WTC11 (cell line): ENCODE results near the gene CLTB. TPM values are rescaled to one million over a fixed set of nuclear protein-coding genes. Genes with fewer than 3 reads are reported as not detected.

Source experiments
- ATAC-seq: fragments of 200-7000 bp; cut with Tn5 transposase; 2 replicates; pipeline ENCODE4 v1.10.0; 2021; ENCODE audit warnings: mild to moderate bottlenecking, moderate library complexity
- CTCF ChIA-PET: fragments of 300-600 bp; sonication (Branson Sonifier 250); formaldehyde crosslinking; loops from one replicate; lab custom pipeline; 2021; ENCODE audit warnings: antibody characterized with exemption; lab: Charles Lee
- POLR2A ChIA-PET: fragments of 350-600 bp; sonication (Branson Sonifier 250); formaldehyde crosslinking; loops from one replicate; lab custom pipeline; 2021; ENCODE audit warnings: antibody characterized with exemption; lab: Charles Lee
- DNase-seq: peaks from one replicate; pipeline ENCODE4 v3.0.0; 2021; ENCODE audit warnings: low spot score
- H3K27ac Mint-ChIP-seq: 2 replicates; pipeline ENCODE4 v1.8.0; 2021; ENCODE audit warnings: mixed read lengths
- H3K27me3 Mint-ChIP-seq: 2 replicates; pipeline ENCODE4 v1.8.0; 2021; ENCODE audit warnings: low read depth, mild to moderate bottlenecking, moderate library complexity, mixed read lengths
- H3K36me3 Mint-ChIP-seq: 2 replicates; pipeline ENCODE4 v1.8.0; 2021; ENCODE audit warnings: mixed read lengths
- H3K4me1 Mint-ChIP-seq: 2 replicates; pipeline ENCODE4 v1.8.0; 2022; ENCODE audit warnings: mixed read lengths
- H3K4me3 Mint-ChIP-seq: 2 replicates; pipeline ENCODE4 v1.8.0; 2021; ENCODE audit warnings: mild to moderate bottlenecking, moderate library complexity, mixed read lengths
- H3K9me3 Mint-ChIP-seq: 2 replicates; pipeline ENCODE4 v1.8.0; 2021; ENCODE audit warnings: mixed read lengths
- CBFB ChIP-seq: sonication (generic); formaldehyde crosslinking; IDR thresholded peaks from 2 replicates; pipeline ENCODE4 v1.8.1; 2022; ENCODE audit warnings: mild to moderate bottlenecking, low read depth, missing genetic modification reagents
- E2F4 ChIP-seq: sonication (generic); formaldehyde crosslinking; IDR thresholded peaks from 2 replicates; pipeline ENCODE4 v1.8.1; 2022; ENCODE audit warnings: low read depth, mild to moderate bottlenecking, moderate library complexity, missing genetic modification reagents, borderline replicate concordance
- FOXK1 ChIP-seq: sonication (generic); formaldehyde crosslinking; IDR thresholded peaks from 2 replicates; pipeline ENCODE4 v1.8.0; 2022; ENCODE audit warnings: mild to moderate bottlenecking, moderate library complexity, missing genetic modification reagents
- FOXP4 ChIP-seq: sonication (generic); formaldehyde crosslinking; IDR thresholded peaks from 2 replicates; pipeline ENCODE4 v1.8.0; 2022; ENCODE audit warnings: mild to moderate bottlenecking, missing genetic modification reagents
- MLX ChIP-seq: sonication (generic); formaldehyde crosslinking; IDR thresholded peaks from 2 replicates; pipeline ENCODE4 v1.8.1; 2023; ENCODE audit warnings: mild to moderate bottlenecking, missing genetic modification reagents, moderate library complexity
- NFATC4 ChIP-seq: fragments of 250-450 bp; sonication (Bioruptor Pico); IDR thresholded peaks from 2 replicates; pipeline ENCODE4 v1.9.0; 2021; ENCODE audit warnings: mild to moderate bottlenecking
- NFYB ChIP-seq: sonication (generic); formaldehyde crosslinking; conservative IDR thresholded peaks from 2 replicates; pipeline ENCODE4 v1.8.0; 2022; ENCODE audit warnings: low read depth, missing genetic modification reagents
- NR1H2 ChIP-seq: sonication (generic); formaldehyde crosslinking; IDR thresholded peaks from 2 replicates; pipeline ENCODE4 v1.9.0; 2021; ENCODE audit warnings: mild to moderate bottlenecking, moderate library complexity, missing genetic modification reagents
- PRDM15 ChIP-seq: sonication (generic); formaldehyde crosslinking; IDR thresholded peaks from 2 replicates; pipeline ENCODE4 v1.8.0; 2022; ENCODE audit warnings: missing genetic modification reagents
- SMAD3 ChIP-seq: sonication (generic); formaldehyde crosslinking; IDR thresholded peaks from 2 replicates; pipeline ENCODE4 v1.8.0; 2022; ENCODE audit warnings: missing genetic modification reagents, mild to moderate bottlenecking, borderline replicate concordance
- ZBTB21 ChIP-seq: sonication (generic); formaldehyde crosslinking; IDR thresholded peaks from 2 replicates; pipeline ENCODE4 v1.8.1; 2023; ENCODE audit warnings: mild to moderate bottlenecking, missing genetic modification reagents, borderline replicate concordance
- ZBTB43 ChIP-seq: sonication (generic); formaldehyde crosslinking; IDR thresholded peaks from 2 replicates; pipeline ENCODE4 v1.8.1; 2023; ENCODE audit warnings: mild to moderate bottlenecking, missing genetic modification reagents
- ZNF232 ChIP-seq: sonication (generic); formaldehyde crosslinking; IDR thresholded peaks from 2 replicates; pipeline ENCODE4 v1.8.0; 2022; ENCODE audit warnings: mild to moderate bottlenecking, missing genetic modification reagents
- ZNF263 ChIP-seq: sonication (generic); formaldehyde crosslinking; IDR thresholded peaks from 2 replicates; pipeline ENCODE4 v1.8.1; 2022; ENCODE audit warnings: low read depth, mild to moderate bottlenecking, moderate library complexity, missing genetic modification reagents
- ZNF416 ChIP-seq: fragments of 250-450 bp; sonication (Bioruptor Pico); IDR thresholded peaks from 2 replicates; pipeline ENCODE4 v1.9.0; 2021; ENCODE audit warnings: mild to moderate bottlenecking, inconsistent platforms
- total RNA-seq: library from RNA; stranded (reverse); gene quantifications from 3 replicates; pipeline ENCODE4 v1.2.3, GENCODE V29; 2021
- TF ChIP-seq, protein P1 (sequence below): sonication (generic); formaldehyde crosslinking; IDR thresholded peaks from 2 replicates; pipeline ENCODE4 v1.8.1; 2023; ENCODE audit warnings: mild to moderate bottlenecking, moderate library complexity, missing genetic modification reagents

CLTB gene
- total RNA-seq, 1 experiment from 2014 or later: 33.8 TPM

- TF ChIP-seq FOXP4 (CRISPR knock-in tag) (no peak), MLX (CRISPR knock-in tag) (no peak)
These were observed 24.3 kb downstream of the CLTB start (continued) for GRCh38 chr5:176391999-176392398.

DNA sequence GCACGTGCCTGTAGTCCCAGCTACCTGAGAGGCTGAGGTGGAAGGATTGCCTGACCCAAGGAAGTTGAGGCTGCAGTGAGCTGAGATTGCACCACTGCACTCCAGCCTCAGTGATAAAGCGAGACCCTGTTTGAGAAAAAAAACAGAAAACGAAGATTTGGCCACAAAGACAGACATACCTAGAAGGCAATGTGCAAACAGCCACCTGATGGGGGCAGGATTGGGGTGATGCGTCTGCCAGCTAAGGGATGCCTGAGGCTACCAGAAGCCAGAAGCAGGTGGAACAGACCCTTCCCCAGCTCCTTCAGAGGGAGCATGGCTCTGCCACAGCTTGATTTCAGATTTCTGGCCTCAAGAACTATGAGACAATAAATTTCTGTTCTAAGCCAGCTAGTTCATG is 24.9 kb downstream of the CLTB start:
- H3K4me1 Mint-ChIP-seq: peaks cover 17% of the 10 kb centered on the region

DNA sequence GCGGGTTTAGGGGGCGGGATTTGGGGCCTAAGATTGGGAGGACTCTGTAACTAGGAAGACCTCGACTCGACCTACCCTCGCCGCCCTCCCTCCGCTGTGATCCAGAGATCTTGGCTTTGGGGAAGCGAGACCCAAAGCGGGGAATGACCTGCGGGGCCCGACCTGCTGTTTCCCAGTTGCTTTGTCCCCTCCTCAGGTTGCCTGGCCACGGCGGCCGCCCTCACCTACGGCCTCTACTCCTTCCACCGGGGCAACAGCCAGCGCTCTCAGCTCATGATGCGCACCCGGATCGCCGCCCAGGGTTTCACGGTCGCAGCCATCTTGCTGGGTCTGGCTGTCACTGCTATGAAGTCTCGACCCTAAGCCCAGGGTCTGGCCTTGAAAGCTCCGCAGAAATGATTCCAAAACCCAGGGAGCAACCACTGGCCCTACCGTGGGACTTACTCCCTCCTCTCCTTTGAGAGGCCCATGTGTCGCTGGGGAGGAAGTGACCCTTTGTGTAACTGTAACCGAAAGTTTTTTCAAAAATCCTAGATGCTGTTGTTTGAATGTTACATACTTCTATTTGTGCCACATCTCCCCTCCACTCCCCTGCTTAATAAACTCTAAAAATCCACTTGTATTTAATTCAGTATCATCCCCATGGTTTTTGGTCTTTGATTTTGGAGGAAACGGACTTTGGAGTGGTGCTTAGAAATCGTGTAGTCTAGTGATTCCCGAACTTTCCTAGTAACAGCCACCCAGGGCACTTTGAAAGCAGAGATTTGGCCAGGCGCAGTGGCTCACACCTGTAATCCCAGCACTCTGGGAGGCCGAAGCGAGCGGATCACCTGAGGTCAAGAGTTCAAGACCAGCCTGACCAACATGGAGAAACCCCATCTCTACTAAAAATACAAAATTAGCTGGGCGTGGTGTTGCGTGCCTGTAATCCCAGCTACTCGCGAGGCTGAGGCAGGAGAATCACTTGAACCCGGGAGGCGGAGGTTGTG is 26.9 kb downstream of the CLTB start:
- POLR2A ChIA-PET: interaction anchor here (2.0 kb wide), 1 partner anchor 147 kb away, joined by 5 read pairs; the partner anchor contains the start of gene RNF44
- H3K4me1 Mint-ChIP-seq: peaks cover 19% of the 10 kb centered on the region
- peaks cover 21% of the 10 kb centered on the region for H3K36me3 Mint-ChIP-seq
- DNase-seq (no peak), ATAC-seq (peak; percentile 11)
- CTCF ChIA-PET: interaction anchor here (1.0 to 2.6 kb wide), 5 partner anchors 16 to 660 kb away, joined by 3 to 12 read pairs (median 8); partner anchors contain the start of genes CLTB, FAF2 and RNF44
- peak overlapping the region; percentile 97 for H3K27ac Mint-ChIP-seq
- H3K9me3 Mint-ChIP-seq: no peaks in the 10 kb centered on the region
- no peaks in the 10 kb centered on the region; the same call in 1 of the 2 replicates for H3K27me3 Mint-ChIP-seq
- peak overlapping the region; percentile 99 for H3K4me3 Mint-ChIP-seq
- TF ChIP-seq ZNF263 (CRISPR knock-in tag): peak; percentile 90
- TF ChIP-seq ZNF232 (CRISPR knock-in tag): 0 out of 2 replicates have a peak, but pooled peaks have one; percentile 51
- TF ChIP-seq, protein P1, sequence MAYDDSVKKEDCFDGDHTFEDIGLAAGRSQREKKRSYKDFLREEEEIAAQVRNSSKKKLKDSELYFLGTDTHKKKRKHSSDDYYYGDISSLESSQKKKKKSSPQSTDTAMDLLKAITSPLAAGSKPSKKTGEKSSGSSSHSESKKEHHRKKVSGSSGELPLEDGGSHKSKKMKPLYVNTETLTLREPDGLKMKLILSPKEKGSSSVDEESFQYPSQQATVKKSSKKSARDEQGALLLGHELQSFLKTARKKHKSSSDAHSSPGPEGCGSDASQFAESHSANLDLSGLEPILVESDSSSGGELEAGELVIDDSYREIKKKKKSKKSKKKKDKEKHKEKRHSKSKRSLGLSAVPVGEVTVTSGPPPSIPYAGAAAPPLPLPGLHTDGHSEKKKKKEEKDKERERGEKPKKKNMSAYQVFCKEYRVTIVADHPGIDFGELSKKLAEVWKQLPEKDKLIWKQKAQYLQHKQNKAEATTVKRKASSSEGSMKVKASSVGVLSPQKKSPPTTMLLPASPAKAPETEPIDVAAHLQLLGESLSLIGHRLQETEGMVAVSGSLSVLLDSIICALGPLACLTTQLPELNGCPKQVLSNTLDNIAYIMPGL (CRISPR knock-in tag): peak; percentile 73; the same call in 1 of the 2 replicates
- peak; percentile 65; the same call in 1 of the 2 replicates for TF ChIP-seq SMAD3 (CRISPR knock-in tag)
- TF ChIP-seq NFYB (CRISPR knock-in tag): peak; percentile 46; the same call in 1 of the 2 replicates
- TF ChIP-seq ZBTB43: 0 out of 2 replicates have a peak, but pooled peaks have one; percentile 20
- TF ChIP-seq ZNF416: 0 out of 2 replicates have a peak, but pooled peaks have one; percentile 1
- no peak for TF ChIP-seq NR1H2 (CRISPR knock-in tag)
- no peak for TF ChIP-seq FOXK1
- TF ChIP-seq PRDM15 (CRISPR knock-in tag): peak; percentile 51
- TF ChIP-seq ZBTB21: no peak
- TF ChIP-seq CBFB (CRISPR knock-in tag): no peak

More for the DNA sequence above, 24.9 kb downstream of the CLTB start:
- no peaks in the 10 kb centered on the region; the same call in 1 of the 2 replicates for H3K27me3 Mint-ChIP-seq
- peaks cover 3% of the 10 kb centered on the region for H3K36me3 Mint-ChIP-seq
- ChIA-PET CTCF (interaction anchor here (1.0 to 4.2 kb wide), 3 partner anchors 14 to 56 kb away, joined by 3 to 22 read pairs (median 4); partner anchors contain the start of gene FAF2), POLR2A (no interaction called here)
- H3K9me3 Mint-ChIP-seq: no peaks in the 10 kb centered on the region
- no peak overlapping the region; the same call in 1 of the 2 replicates for H3K27ac Mint-ChIP-seq
- H3K4me3 Mint-ChIP-seq: no peak overlapping the region
- ATAC-seq (no peak), DNase-seq (no peak)
- TF ChIP-seq NR1H2 (CRISPR knock-in tag) (no peak), E2F4 (CRISPR knock-in tag) (no peak), CBFB (CRISPR knock-in tag) (no peak), NFATC4 (CRISPR knock-in tag) (0 out of 2 replicates have a peak, but pooled peaks have one; percentile 26)
